DOHH2 (cell line): ENCODE results near the gene CNTNAP2.

Source experiments
- H3F3A ChIP-seq: fragments of 200-600 bp; sonication (generic), shearing (Covaris generic); 2 replicates; pipeline ENCODE4 v1.6.0; 2016; ENCODE audit warnings: antibody characterized with exemption, mild to moderate bottlenecking; ENCODE audit not compliant: control insufficient read depth, insufficient read depth
- H3K27ac ChIP-seq: fragments of 200-600 bp; sonication (generic); 2 replicates; pipeline ENCODE4 v1.5.1; 2014; ENCODE audit warnings: low read depth, mild to moderate bottlenecking, low read length, moderate library complexity
- H3K27me3 ChIP-seq: fragments of 200-600 bp; sonication (generic); 2 replicates; pipeline ENCODE4 v1.6.1; 2014; ENCODE audit warnings: mild to moderate bottlenecking, low read length, mixed read lengths; ENCODE audit not compliant: control insufficient read depth
- H3K36me3 ChIP-seq: fragments of 200-600 bp; sonication (generic); 2 replicates; pipeline ENCODE4 v1.6.1; 2014; ENCODE audit warnings: mild to moderate bottlenecking, low read length, moderate library complexity, mixed read lengths; ENCODE audit not compliant: control insufficient read depth
- H3K4me1 ChIP-seq: fragments of 200-600 bp; sonication (generic); 2 replicates; pipeline ENCODE4 v1.6.1; 2014; ENCODE audit warnings: mild to moderate bottlenecking, low read length, mixed read lengths; ENCODE audit not compliant: control insufficient read depth
- H3K4me2 ChIP-seq: fragments of 200-600 bp; sonication (generic); 2 replicates; pipeline ENCODE4 v1.6.0; 2014; ENCODE audit warnings: mild to moderate bottlenecking, low read length, moderate library complexity
- H3K4me3 ChIP-seq: fragments of 200-600 bp; sonication (generic); 2 replicates; pipeline ENCODE4 v1.5.1; 2014; ENCODE audit warnings: mild to moderate bottlenecking, low read length, mixed read lengths
- H3K79me2 ChIP-seq: fragments of 200-600 bp; sonication (generic); 2 replicates; pipeline ENCODE4 v1.6.1; 2014; ENCODE audit warnings: mild to moderate bottlenecking, low read length, mixed read lengths; ENCODE audit not compliant: control insufficient read depth
- H3K9me2 ChIP-seq: fragments of 200-600 bp; sonication (generic); replicated peaks from 2 replicates; pipeline ENCODE4 v1.6.1; 2014; ENCODE audit warnings: mild to moderate bottlenecking, low read length, mixed read lengths; ENCODE audit not compliant: control insufficient read depth
- H3K9me3 ChIP-seq: fragments of 200-600 bp; sonication (generic); 2 replicates; pipeline ENCODE4 v1.6.1; 2014; ENCODE audit warnings: antibody characterized with exemption, low read length, mixed read lengths; ENCODE audit not compliant: control insufficient read depth, insufficient read depth
- H4K20me1 ChIP-seq: fragments of 200-600 bp; sonication (generic); 2 replicates; pipeline ENCODE4 v1.6.0; 2014; ENCODE audit warnings: low read depth, mild to moderate bottlenecking, antibody characterized with exemption, low read length, moderate library complexity; ENCODE audit not compliant: control insufficient read depth, insufficient read depth
- EZH2phosphoT487 ChIP-seq: fragments of 200-600 bp; sonication (generic); IDR thresholded peaks from 2 replicates; pipeline ENCODE4 v1.6.1; 2017; ENCODE audit warnings: borderline replicate concordance, mild to moderate bottlenecking, antibody characterized with exemption, low read length, moderate library complexity, mixed read lengths
- TF ChIP-seq, protein P1 (sequence below): fragments of 200-600 bp; sonication (generic); IDR thresholded peaks from one replicate; pipeline ENCODE4 v1.5.1; 2014; ENCODE audit warnings: antibody characterized with exemption, mild to moderate bottlenecking, low read depth, low read length; ENCODE audit not compliant: poor library complexity, severe bottlenecking

Gene CNTNAP2

DNA sequence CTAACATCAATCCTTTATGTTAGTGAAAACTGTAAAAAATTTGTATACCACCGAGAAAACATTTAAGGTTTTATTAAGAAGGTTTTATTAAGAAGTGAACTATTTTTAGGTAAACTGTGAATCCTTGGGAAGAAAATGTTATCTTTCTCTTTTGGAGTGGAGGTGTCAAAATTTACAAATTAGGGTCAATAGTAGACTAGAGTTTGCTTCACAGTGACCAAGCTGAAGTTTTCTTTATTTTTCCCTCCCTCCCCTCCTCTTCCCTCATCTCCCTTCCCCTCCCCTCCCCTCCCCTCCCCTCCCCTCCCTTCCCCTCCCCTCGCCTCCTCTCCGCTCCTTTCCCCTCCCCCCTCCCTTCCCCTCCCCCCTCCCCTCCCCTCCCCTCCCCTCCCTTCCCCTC lies 168.8 kb downstream of the CNTNAP2 start:
- H3K36me3 ChIP-seq, result no peaks in the 10 kb centered on the region
- H3K27ac ChIP-seq, result no peak overlapping the region
- H3K79me2 ChIP-seq, result no peaks in the 10 kb centered on the region
- no peaks in the 10 kb centered on the region for H3F3A ChIP-seq
- no peaks in the 10 kb centered on the region for H4K20me1 ChIP-seq
- TF ChIP-seq, protein P1, sequence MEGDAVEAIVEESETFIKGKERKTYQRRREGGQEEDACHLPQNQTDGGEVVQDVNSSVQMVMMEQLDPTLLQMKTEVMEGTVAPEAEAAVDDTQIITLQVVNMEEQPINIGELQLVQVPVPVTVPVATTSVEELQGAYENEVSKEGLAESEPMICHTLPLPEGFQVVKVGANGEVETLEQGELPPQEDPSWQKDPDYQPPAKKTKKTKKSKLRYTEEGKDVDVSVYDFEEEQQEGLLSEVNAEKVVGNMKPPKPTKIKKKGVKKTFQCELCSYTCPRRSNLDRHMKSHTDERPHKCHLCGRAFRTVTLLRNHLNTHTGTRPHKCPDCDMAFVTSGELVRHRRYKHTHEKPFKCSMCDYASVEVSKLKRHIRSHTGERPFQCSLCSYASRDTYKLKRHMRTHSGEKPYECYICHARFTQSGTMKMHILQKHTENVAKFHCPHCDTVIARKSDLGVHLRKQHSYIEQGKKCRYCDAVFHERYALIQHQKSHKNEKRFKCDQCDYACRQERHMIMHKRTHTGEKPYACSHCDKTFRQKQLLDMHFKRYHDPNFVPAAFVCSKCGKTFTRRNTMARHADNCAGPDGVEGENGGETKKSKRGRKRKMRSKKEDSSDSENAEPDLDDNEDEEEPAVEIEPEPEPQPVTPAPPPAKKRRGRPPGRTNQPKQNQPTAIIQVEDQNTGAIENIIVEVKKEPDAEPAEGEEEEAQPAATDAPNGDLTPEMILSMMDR, result no peak
- TF ChIP-seq EZH2phosphoT487, result no peak
- no peaks in the 10 kb centered on the region for H3K27me3 ChIP-seq
- no peaks in the 10 kb centered on the region for H3K4me1 ChIP-seq
- no peak overlapping the region for H3K4me2 ChIP-seq
- H3K9me3 ChIP-seq, result no peaks in the 10 kb centered on the region
- H3K4me3 ChIP-seq, result no peak overlapping the region
- H3K9me2 ChIP-seq, result no peaks in the 10 kb centered on the region

- H3K9me3 ChIP-seq, result no peaks in the 10 kb centered on the region
- H3K79me2 ChIP-seq, result no peaks in the 10 kb centered on the region
- H3F3A ChIP-seq, result no peaks in the 10 kb centered on the region
- no peaks in the 10 kb centered on the region for H3K9me2 ChIP-seq
- H3K4me2 ChIP-seq, result no peak overlapping the region
- no peaks in the 10 kb centered on the region for H3K36me3 ChIP-seq
- H3K4me1 ChIP-seq, result no peaks in the 10 kb centered on the region
- no peaks in the 10 kb centered on the region for H4K20me1 ChIP-seq
- no peak overlapping the region for H3K27ac ChIP-seq
- TF ChIP-seq EZH2phosphoT487, result no peak
- TF ChIP-seq, protein P1, result no peak
- H3K4me3 ChIP-seq, result no peak overlapping the region
- H3K27me3 ChIP-seq, result no peaks in the 10 kb centered on the region
Measured at GRCh38 chr7:146290746-146291145, 174.1 kb downstream of the CNTNAP2 start.

DNA sequence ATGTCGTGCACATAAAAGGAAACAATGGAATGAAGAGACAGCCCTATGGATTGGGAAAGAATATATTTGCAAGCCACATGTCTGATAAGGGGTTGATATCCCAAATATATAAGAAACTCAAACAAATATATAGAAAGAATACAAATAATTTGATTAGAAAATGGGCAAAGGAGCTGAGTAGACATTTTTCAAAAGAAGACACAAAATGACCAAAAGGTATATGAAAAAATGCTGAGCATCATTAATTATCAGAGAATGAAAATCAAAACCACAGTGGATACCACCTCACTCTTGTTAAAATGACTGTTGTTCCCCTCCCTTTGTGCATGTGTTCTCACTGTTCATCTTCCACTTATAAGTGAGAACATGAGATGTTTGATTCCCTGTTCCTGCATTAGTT lies 175.3 kb downstream of the CNTNAP2 start:
- Histone ChIP-seq H3F3A (no peaks in the 10 kb centered on the region), H3K4me3 (no peak overlapping the region), H3K27me3 (no peaks in the 10 kb centered on the region), H3K4me1 (no peaks in the 10 kb centered on the region), H3K36me3 (no peaks in the 10 kb centered on the region), H3K9me2 (no peaks in the 10 kb centered on the region), H3K4me2 (no peak overlapping the region), H4K20me1 (no peaks in the 10 kb centered on the region), H3K27ac (no peak overlapping the region), H3K9me3 (no peaks in the 10 kb centered on the region), H3K79me2 (no peaks in the 10 kb centered on the region)
- TF ChIP-seq, protein P1, result no peak
- no peak for TF ChIP-seq EZH2phosphoT487

GRCh38 chr7:146296028-146296427 lies 179.4 kb downstream of the CNTNAP2 start:
- Histone ChIP-seq H3K79me2 (no peaks in the 10 kb centered on the region), H3K9me2 (no peaks in the 10 kb centered on the region), H3K9me3 (no peaks in the 10 kb centered on the region), H3K4me2 (no peak overlapping the region), H4K20me1 (no peaks in the 10 kb centered on the region), H3F3A (no peaks in the 10 kb centered on the region), H3K27me3 (no peaks in the 10 kb centered on the region), H3K4me3 (no peak overlapping the region), H3K27ac (no peak overlapping the region), H3K4me1 (no peaks in the 10 kb centered on the region), H3K36me3 (no peaks in the 10 kb centered on the region)
- no peak for TF ChIP-seq EZH2phosphoT487
- TF ChIP-seq, protein P1, result no peak
